Activated CD8-positive, alpha-beta T cell treated with anti-CD3 and anti-CD28 coated beads for 36 hours (primary cell): ENCODE data around the gene AGR2. TPM values are rescaled to one million over a fixed set of nuclear protein-coding genes. Genes with fewer than 3 reads are reported as not detected.

Source experiments
- ATAC-seq: fragments of 200-7000 bp; cut with Tn5 transposase; one replicate; pipeline ENCODE4 v1.10.0; 2021; ENCODE audit warnings: mild to moderate bottlenecking, moderate library complexity
- CTCF ChIA-PET: fragments of 350-600 bp; sonication (Branson Sonifier 250); formaldehyde crosslinking; loops from one replicate; lab custom pipeline; 2021; ENCODE audit warnings: antibody characterized with exemption; lab: Charles Lee
- POLR2A ChIA-PET: fragments of 350-600 bp; sonication (Branson Sonifier 250); formaldehyde crosslinking; loops from one replicate; lab custom pipeline; 2021; ENCODE audit warnings: antibody characterized with exemption; lab: Charles Lee
- DNase-seq: peaks from one replicate; pipeline ENCODE4 v3.0.0-alpha.2; 2020
- H3K27ac Mint-ChIP-seq: one replicate; pipeline ENCODE4 v1.8.0; 2021; ENCODE audit warnings: mild to moderate bottlenecking, mixed read lengths
- H3K27me3 Mint-ChIP-seq: one replicate; pipeline ENCODE4 v1.8.0; 2021; ENCODE audit warnings: mixed read lengths
- H3K36me3 Mint-ChIP-seq: one replicate; pipeline ENCODE4 v1.8.0; 2021; ENCODE audit warnings: low read depth, mixed read lengths
- H3K4me1 Mint-ChIP-seq: one replicate; pipeline ENCODE4 v1.8.0; 2021; ENCODE audit warnings: low read depth, mixed read lengths
- H3K4me3 Mint-ChIP-seq: one replicate; pipeline ENCODE4 v1.8.0; 2021; ENCODE audit warnings: mild to moderate bottlenecking, moderate library complexity, mixed read lengths
- H3K9me3 Mint-ChIP-seq: one replicate; pipeline ENCODE4 v1.8.0; 2021; ENCODE audit warnings: mixed read lengths
- intact Hi-C: fragments of 100-400 bp; cut with micrococcal nuclease; formaldehyde crosslinking; loops from one replicate; pipeline ENCODE4 v1.10.0; 2022
- total RNA-seq, 2 experiments: library from RNA; stranded (reverse); gene quantifications; one replicate each; pipeline ENCODE4 v1.2.3, GENCODE V29; 2021
- TF ChIP-seq, protein P1 (sequence below): fragments of 200-600 bp; IDR thresholded peaks from one replicate; pipeline ENCODE4 v1.8.0; 2022; ENCODE audit warnings: antibody characterized with exemption, mild to moderate bottlenecking

The AGR2 gene
- total RNA-seq, 2 experiments from 2014 or later = not detected

DNA sequence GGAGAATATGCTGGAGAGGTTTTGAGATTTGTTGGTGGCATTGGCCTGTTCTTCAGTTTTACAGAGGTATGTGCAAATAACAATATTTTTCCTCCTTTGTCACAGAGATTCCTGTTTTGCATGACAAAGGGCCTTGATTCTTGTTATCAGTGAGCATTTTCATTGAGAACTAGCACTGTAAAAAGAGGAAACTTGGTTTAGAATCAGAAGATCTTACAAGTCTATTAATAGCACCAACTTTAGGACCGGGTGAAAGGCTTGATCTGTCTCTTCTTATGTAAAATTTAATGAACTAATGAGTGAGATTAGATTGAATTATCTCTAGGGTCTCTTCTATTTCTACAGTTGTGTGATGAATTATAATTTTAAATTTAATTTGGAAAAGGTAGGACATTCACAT is 25.7 kb downstream of the AGR2 start:
- H3K4me1 Mint-ChIP-seq = no peaks in the 10 kb centered on the region
- intact Hi-C loops = no loop called here
- H3K36me3 Mint-ChIP-seq = no peaks in the 10 kb centered on the region
- CTCF ChIA-PET = no interaction called here
- POLR2A ChIA-PET = no interaction called here
- H3K27me3 Mint-ChIP-seq = no peaks in the 10 kb centered on the region
- TF ChIP-seq, protein P1, sequence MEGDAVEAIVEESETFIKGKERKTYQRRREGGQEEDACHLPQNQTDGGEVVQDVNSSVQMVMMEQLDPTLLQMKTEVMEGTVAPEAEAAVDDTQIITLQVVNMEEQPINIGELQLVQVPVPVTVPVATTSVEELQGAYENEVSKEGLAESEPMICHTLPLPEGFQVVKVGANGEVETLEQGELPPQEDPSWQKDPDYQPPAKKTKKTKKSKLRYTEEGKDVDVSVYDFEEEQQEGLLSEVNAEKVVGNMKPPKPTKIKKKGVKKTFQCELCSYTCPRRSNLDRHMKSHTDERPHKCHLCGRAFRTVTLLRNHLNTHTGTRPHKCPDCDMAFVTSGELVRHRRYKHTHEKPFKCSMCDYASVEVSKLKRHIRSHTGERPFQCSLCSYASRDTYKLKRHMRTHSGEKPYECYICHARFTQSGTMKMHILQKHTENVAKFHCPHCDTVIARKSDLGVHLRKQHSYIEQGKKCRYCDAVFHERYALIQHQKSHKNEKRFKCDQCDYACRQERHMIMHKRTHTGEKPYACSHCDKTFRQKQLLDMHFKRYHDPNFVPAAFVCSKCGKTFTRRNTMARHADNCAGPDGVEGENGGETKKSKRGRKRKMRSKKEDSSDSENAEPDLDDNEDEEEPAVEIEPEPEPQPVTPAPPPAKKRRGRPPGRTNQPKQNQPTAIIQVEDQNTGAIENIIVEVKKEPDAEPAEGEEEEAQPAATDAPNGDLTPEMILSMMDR = no peak
- DNase-seq = no peak
- H3K4me3 Mint-ChIP-seq = no peak overlapping the region
- no peak overlapping the region for H3K27ac Mint-ChIP-seq
- H3K9me3 Mint-ChIP-seq = no peaks in the 10 kb centered on the region
- ATAC-seq = no peak

DNA sequence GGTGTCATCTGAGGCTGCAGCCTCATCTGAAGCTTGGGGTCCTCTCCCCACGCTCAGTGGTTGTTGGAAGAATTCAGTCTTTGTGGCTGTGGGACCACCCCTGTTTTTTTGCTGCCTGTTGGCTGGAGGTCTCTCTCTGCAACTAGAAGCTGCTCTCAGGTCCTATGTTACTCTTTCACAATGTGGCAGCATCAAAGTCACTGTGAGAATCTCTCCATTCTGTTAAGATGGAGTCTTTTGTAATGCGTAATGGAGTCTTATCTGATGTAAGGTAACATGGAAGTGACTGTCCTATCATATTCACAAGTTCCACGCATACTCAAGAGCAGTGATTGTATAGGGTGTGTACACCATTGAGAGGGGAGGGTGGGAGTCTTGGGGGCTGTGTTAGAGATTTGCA is 26.3 kb downstream of the AGR2 start:
- no peaks in the 10 kb centered on the region for H3K36me3 Mint-ChIP-seq
- H3K27me3 Mint-ChIP-seq = no peaks in the 10 kb centered on the region
- H3K27ac Mint-ChIP-seq = no peak overlapping the region
- no peak overlapping the region for H3K4me3 Mint-ChIP-seq
- no peaks in the 10 kb centered on the region for H3K9me3 Mint-ChIP-seq
- TF ChIP-seq, protein P1 = no peak
- no peak for DNase-seq
- ATAC-seq = no peak
- POLR2A ChIA-PET = interaction anchor here (0.5 kb wide), 1 partner anchor 215 kb away, joined by 3 read pairs; no protein-coding TSS in a partner anchor
- H3K4me1 Mint-ChIP-seq = no peaks in the 10 kb centered on the region
- intact Hi-C loops = no loop called here
- CTCF ChIA-PET = no interaction called here

- Mint-ChIP-seq H3K27ac (no peak overlapping the region), H3K4me1 (no peaks in the 10 kb centered on the region), H3K4me3 (no peak overlapping the region), H3K36me3 (no peaks in the 10 kb centered on the region), H3K9me3 (no peaks in the 10 kb centered on the region), H3K27me3 (peaks cover 2% of the 10 kb centered on the region)
- no peak for ATAC-seq
- CTCF ChIA-PET = no interaction called here
- TF ChIP-seq, protein P1 = no peak
- intact Hi-C loops = no loop called here
- no peak for DNase-seq
- POLR2A ChIA-PET = no interaction called here
Observed at GRCh38 chr7:16776053-16776452, 28.7 kb downstream of the AGR2 start.

DNA sequence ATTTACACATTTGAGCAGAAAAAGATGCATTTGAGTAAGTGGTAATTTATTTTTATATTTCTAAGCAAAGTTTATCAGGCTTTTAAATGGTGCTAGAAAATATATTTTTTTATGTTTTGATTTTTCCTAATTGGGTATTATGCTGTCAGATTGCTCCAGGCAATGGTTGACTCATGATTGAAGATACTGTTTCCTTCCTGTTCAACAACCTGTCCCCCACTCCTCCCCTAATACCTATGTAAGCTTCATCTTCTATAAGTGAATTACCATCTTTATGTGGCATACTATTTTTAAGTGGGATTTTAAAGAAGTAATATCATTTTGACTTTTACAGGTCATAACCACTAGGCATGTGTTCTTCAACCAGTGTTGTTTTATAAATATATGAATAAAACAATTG is 29.8 kb downstream of the AGR2 start:
- intact Hi-C loops = no loop called here
- ATAC-seq (no peak), DNase-seq (no peak)
- no peaks in the 10 kb centered on the region for H3K9me3 Mint-ChIP-seq
- peaks cover 2% of the 10 kb centered on the region for H3K27me3 Mint-ChIP-seq
- no peaks in the 10 kb centered on the region for H3K36me3 Mint-ChIP-seq
- TF ChIP-seq, protein P1 = no peak
- ChIA-PET POLR2A (no interaction called here), CTCF (interaction anchor here (1.0 kb wide), 1 partner anchor 208 kb away, joined by 3 read pairs; no protein-coding TSS in a partner anchor)
- H3K27ac Mint-ChIP-seq = no peak overlapping the region
- no peak overlapping the region for H3K4me3 Mint-ChIP-seq
- no peaks in the 10 kb centered on the region for H3K4me1 Mint-ChIP-seq

- POLR2A ChIA-PET = no interaction called here
- no peaks in the 10 kb centered on the region for H3K36me3 Mint-ChIP-seq
Observed at GRCh38 chr7:16774294-16774693, 30.5 kb downstream of the AGR2 start.

More at GRCh38 chr7:16774294-16774693, 30.5 kb downstream of the AGR2 start:
- H3K4me1 Mint-ChIP-seq = no peaks in the 10 kb centered on the region
- H3K9me3 Mint-ChIP-seq = no peaks in the 10 kb centered on the region
- TF ChIP-seq, protein P1 = no peak
- intact Hi-C loops = no loop called here
- DNase-seq (no peak), ATAC-seq (no peak)
- CTCF ChIA-PET = interaction anchor here (1.0 kb wide), 1 partner anchor 209 kb away, joined by 3 read pairs; no protein-coding TSS in a partner anchor
- peaks cover 2% of the 10 kb centered on the region for H3K27me3 Mint-ChIP-seq
- no peak overlapping the region for H3K27ac Mint-ChIP-seq
- no peak overlapping the region for H3K4me3 Mint-ChIP-seq
